Trophoblast cell (in vitro differentiated cells and primary cell): Measurements from ENCODE around the gene CACNA2D3.

Experiments used
- DNase-seq, 2 donors: peaks; one replicate each; pipeline ENCODE4 v3.0.0-alpha.2; 2016
- H2AFZ ChIP-seq: 2 replicates; pipeline ENCODE4 v1.6.1; 2013; ENCODE audit warnings: low read length, moderate library complexity, mild to moderate bottlenecking; ENCODE audit not compliant: insufficient read depth, poor library complexity
- H2AK5ac ChIP-seq: 2 replicates; pipeline ENCODE4 v1.6.1; 2013; ENCODE audit warnings: mild to moderate bottlenecking, low read length
- H2BK120ac ChIP-seq: 2 replicates; pipeline ENCODE4 v1.6.1; 2013; ENCODE audit warnings: low read length, mild to moderate bottlenecking, moderate library complexity; ENCODE audit not compliant: insufficient read depth, poor library complexity
- H2BK12ac ChIP-seq: 2 replicates; pipeline ENCODE4 v1.6.1; 2013; ENCODE audit warnings: mild to moderate bottlenecking, low read length, moderate library complexity
- H2BK5ac ChIP-seq: 2 replicates; pipeline ENCODE4 v1.6.1; 2013; ENCODE audit warnings: low read length, low read depth, moderate library complexity, mild to moderate bottlenecking; ENCODE audit not compliant: poor library complexity
- H3K14ac ChIP-seq: 2 replicates; pipeline ENCODE4 v1.6.1; 2013; ENCODE audit warnings: mild to moderate bottlenecking, low read length
- H3K18ac ChIP-seq: 2 replicates; pipeline ENCODE4 v1.6.1; 2013; ENCODE audit warnings: mild to moderate bottlenecking, low read length
- H3K23ac ChIP-seq: 2 replicates; pipeline ENCODE4 v1.6.1; 2013; ENCODE audit warnings: low read length
- H3K27ac ChIP-seq: 2 replicates; pipeline ENCODE4 v1.5.1; 2013; ENCODE audit warnings: low read depth, mild to moderate bottlenecking, inconsistent platforms, low read length, moderate library complexity
- H3K27me3 ChIP-seq: 2 replicates; pipeline ENCODE4 v1.6.1; 2013; ENCODE audit warnings: inconsistent platforms, mild to moderate bottlenecking, low read length, moderate library complexity; ENCODE audit not compliant: insufficient read depth
- H3K36me3 ChIP-seq, 2 experiments: 1 replicate in 1 of 2; 2 replicates in 1 of 2; pipeline ENCODE4 v1.6.1; 2013; ENCODE audit warnings: low read length in 2 of 2, mild to moderate bottlenecking in 2 of 2, moderate library complexity in 1 of 2; ENCODE audit not compliant: insufficient read depth in 2 of 2, control insufficient read depth in 1 of 2
- H3K4ac ChIP-seq: 2 replicates; pipeline ENCODE4 v1.6.1; 2013; ENCODE audit warnings: low read depth, mild to moderate bottlenecking, low read length, moderate library complexity
- H3K4me1 ChIP-seq, 2 experiments: 1 replicate in 1 of 2; 2 replicates in 1 of 2; pipeline ENCODE4 v1.6.1; 2013; ENCODE audit warnings: low read length in 2 of 2, mild to moderate bottlenecking in 2 of 2, moderate library complexity in 1 of 2; ENCODE audit not compliant: insufficient read depth in 2 of 2, control insufficient read depth in 1 of 2
- H3K4me2 ChIP-seq: 2 replicates; pipeline ENCODE4 v1.6.1; 2013; ENCODE audit warnings: inconsistent platforms, mild to moderate bottlenecking, low read length, moderate library complexity
- H3K4me3 ChIP-seq: 2 replicates; pipeline ENCODE4 v1.5.1; 2013; ENCODE audit warnings: mild to moderate bottlenecking, low read depth, low read length, inconsistent platforms
- H3K79me1 ChIP-seq: one replicate; pipeline ENCODE4 v1.6.1; 2013; ENCODE audit warnings: low read length
- H3K79me2 ChIP-seq: 2 replicates; pipeline ENCODE4 v1.6.1; 2013; ENCODE audit warnings: low read length, mild to moderate bottlenecking; ENCODE audit not compliant: control insufficient read depth, insufficient read depth, poor library complexity
- H3K9ac ChIP-seq: 2 replicates; pipeline ENCODE4 v1.6.1; 2013; ENCODE audit warnings: mild to moderate bottlenecking, low read length
- H3K9me3 ChIP-seq: 2 replicates; pipeline ENCODE4 v1.6.1; 2013; ENCODE audit warnings: low read depth, mild to moderate bottlenecking, control low read depth, inconsistent platforms, low read length; ENCODE audit not compliant: insufficient read depth
- H4K12ac ChIP-seq: 2 replicates; pipeline ENCODE4 v1.6.1; 2013; ENCODE audit warnings: low read depth, mild to moderate bottlenecking, low read length, moderate library complexity
- H4K8ac ChIP-seq: 2 replicates; pipeline ENCODE4 v1.6.1; 2013; ENCODE audit warnings: low read depth, mild to moderate bottlenecking, low read length, moderate library complexity
- H4K91ac ChIP-seq: one replicate; pipeline ENCODE4 v1.6.1; 2013; ENCODE audit warnings: low read depth, mild to moderate bottlenecking, low read length, moderate library complexity
- WGBS: extraction: QIAGEN DNeasy Blood & Tissue Kit; methylation state at CpG from one replicate; pipeline ENCODE4 v1.1.7; 2013; ENCODE audit warnings: missing lambda C conversion rate; ENCODE audit not compliant: insufficient read length, insufficient coverage; ENCODE audit errors: extremely low coverage; 5-methylcytosine and 5-hydroxymethylcytosine counted together

Gene CACNA2D3

GRCh38 chr3:54846119-54846518 lies 723.8 kb downstream of the CACNA2D3 start:
- no peaks in the 10 kb centered on the region for H3K79me2 ChIP-seq
- H3K9ac ChIP-seq = no peak overlapping the region
- H3K9me3 ChIP-seq = peaks cover 1% of the 10 kb centered on the region
- H3K27me3 ChIP-seq = no peaks in the 10 kb centered on the region
- H2AFZ ChIP-seq = no peak overlapping the region
- no peaks in the 10 kb centered on the region for H3K36me3 ChIP-seq
- no peaks in the 10 kb centered on the region for H3K79me1 ChIP-seq
- no peak for DNase-seq
- no peak overlapping the region for H3K4me3 ChIP-seq
- H2BK120ac ChIP-seq = no peak overlapping the region
- H3K23ac ChIP-seq = no peak overlapping the region
- H3K14ac ChIP-seq = no peak overlapping the region
- no peak overlapping the region for H2BK5ac ChIP-seq
- no CpG with 5 or more reads among the region's 4 CpGs for WGBS
- H4K8ac ChIP-seq = no peak overlapping the region
- H3K18ac ChIP-seq = no peak overlapping the region
- no peak overlapping the region for H2AK5ac ChIP-seq
- H3K4ac ChIP-seq = no peak overlapping the region
- H3K4me1 ChIP-seq = no peaks in the 10 kb centered on the region
- H3K27ac ChIP-seq = no peak overlapping the region
- no peak overlapping the region for H4K12ac ChIP-seq
- no peak overlapping the region for H2BK12ac ChIP-seq
- no peak overlapping the region for H4K91ac ChIP-seq
- no peak overlapping the region for H3K4me2 ChIP-seq

- no peak overlapping the region for H3K14ac ChIP-seq
- H3K4me3 ChIP-seq = no peak overlapping the region
- no CpG with 5 or more reads among the region's 4 CpGs for WGBS
- H3K27ac ChIP-seq = no peak overlapping the region
- no peak overlapping the region for H4K91ac ChIP-seq
- H3K79me2 ChIP-seq = no peaks in the 10 kb centered on the region
- no peak for DNase-seq
- H3K27me3 ChIP-seq = no peaks in the 10 kb centered on the region
- H3K23ac ChIP-seq = no peak overlapping the region
- H3K36me3 ChIP-seq = no peaks in the 10 kb centered on the region
- H3K9me3 ChIP-seq = peaks cover 1% of the 10 kb centered on the region
- no peaks in the 10 kb centered on the region for H3K4me1 ChIP-seq
- no peak overlapping the region for H3K9ac ChIP-seq
- no peak overlapping the region for H2BK12ac ChIP-seq
- H4K12ac ChIP-seq = no peak overlapping the region
- no peak overlapping the region for H4K8ac ChIP-seq
- H3K4ac ChIP-seq = no peak overlapping the region
- H3K79me1 ChIP-seq = no peaks in the 10 kb centered on the region
- no peak overlapping the region for H3K18ac ChIP-seq
- H2AFZ ChIP-seq = no peak overlapping the region
- H2BK5ac ChIP-seq = no peak overlapping the region
- no peak overlapping the region for H3K4me2 ChIP-seq
- no peak overlapping the region for H2BK120ac ChIP-seq
- no peak overlapping the region for H2AK5ac ChIP-seq
These were observed 725.0 kb downstream of the CACNA2D3 start for GRCh38 chr3:54847361-54847760.

- no peak overlapping the region for H2BK5ac ChIP-seq
- no peak overlapping the region for H3K14ac ChIP-seq
- no peak overlapping the region for H4K12ac ChIP-seq
- H3K27me3 ChIP-seq = no peaks in the 10 kb centered on the region
- DNase-seq = no peak
- H3K79me1 ChIP-seq = peaks cover 3% of the 10 kb centered on the region
- no peak overlapping the region for H2AK5ac ChIP-seq
- no peak overlapping the region for H2BK120ac ChIP-seq
- no peaks in the 10 kb centered on the region for H3K79me2 ChIP-seq
- no peaks in the 10 kb centered on the region for H3K9me3 ChIP-seq
- no peak overlapping the region for H4K8ac ChIP-seq
- no peak overlapping the region for H4K91ac ChIP-seq
- H3K4me3 ChIP-seq = no peak overlapping the region
- H3K27ac ChIP-seq = no peak overlapping the region
- WGBS = no CpG with 5 or more reads among the region's 4 CpGs
- no peaks in the 10 kb centered on the region for H3K36me3 ChIP-seq
- no peak overlapping the region for H3K23ac ChIP-seq
- no peak overlapping the region for H3K9ac ChIP-seq
- no peak overlapping the region for H2AFZ ChIP-seq
- no peak overlapping the region for H3K4ac ChIP-seq
- no peak overlapping the region for H3K4me2 ChIP-seq
- no peaks in the 10 kb centered on the region for H3K4me1 ChIP-seq
- H3K18ac ChIP-seq = no peak overlapping the region
- no peak overlapping the region for H2BK12ac ChIP-seq
These were observed 727.0 kb downstream of the CACNA2D3 start for GRCh38 chr3:54849360-54849759.

GRCh38 chr3:54850484-54851018 lies 728.2 kb downstream of the CACNA2D3 start:
- Histone ChIP-seq H3K4me3 (no peak overlapping the region), H3K4me2 (no peak overlapping the region), H3K9me3 (no peaks in the 10 kb centered on the region), H3K18ac (no peak overlapping the region), H3K27ac (no peak overlapping the region), H2AK5ac (no peak overlapping the region), H2BK12ac (no peak overlapping the region), H3K36me3 (no peaks in the 10 kb centered on the region), H3K23ac (no peak overlapping the region), H2AFZ (no peak overlapping the region), H4K91ac (no peak overlapping the region), H4K12ac (no peak overlapping the region), H3K27me3 (no peaks in the 10 kb centered on the region), H3K4ac (no peak overlapping the region), H3K9ac (no peak overlapping the region), H2BK5ac (no peak overlapping the region), H3K14ac (no peak overlapping the region), H3K4me1 (no peaks in the 10 kb centered on the region), H4K8ac (no peak overlapping the region), H2BK120ac (no peak overlapping the region), H3K79me1 (peaks cover 5% of the 10 kb centered on the region), H3K79me2 (no peaks in the 10 kb centered on the region)
- no CpG with 5 or more reads among the region's 2 CpGs for WGBS
- DNase-seq = no peak
